GM18951 (cell line): ENCODE data around the gene SAMD4B.

ENCODE experiments used
- POLR2A ChIP-seq: IDR thresholded peaks from 4 replicates; pipeline ENCODE4 v1.6.1; 2011; ENCODE audit warnings: mild to moderate bottlenecking; ENCODE audit not compliant: insufficient read length, insufficient read depth; ENCODE audit errors: extremely low read depth
- in situ Hi-C: fragments of 300-500 bp; cut with MboI; formaldehyde crosslinking; loops from one replicate; pipeline ENCODE4 v1.12.0; 2022; ENCODE audit warnings: low sequenced_read_pairs, mixed read lengths, inconsistent platforms; ENCODE audit not compliant: unreplicated experiment

The SAMD4B gene

GRCh38 chr19:39412100-39412866 is 70.1 kb downstream of the SAMD4B start, which contains the start of gene PLEKHG2:
Gene PLEKHG2, plus strand, starts transcription at chr19:39412669. Its CDS starts 1,418 bp downstream, at chr19:39414087.
- in situ Hi-C loops = no loop called here
- peak; percentile 85 for TF ChIP-seq POLR2A

- no peak for TF ChIP-seq POLR2A
- in situ Hi-C loops = no loop called here
These were observed 70.6 kb downstream of the SAMD4B start for GRCh38 chr19:39412867-39413271.

- peak; percentile 23 for TF ChIP-seq POLR2A
- in situ Hi-C loops = no loop called here
These were observed 71.2 kb downstream of the SAMD4B start for GRCh38 chr19:39413272-39413910.

GRCh38 chr19:39413911-39414608 is 71.8 kb downstream of the SAMD4B start:
- no peak for TF ChIP-seq POLR2A
- in situ Hi-C loops = no loop called here

GRCh38 chr19:39415111-39416046 is 73.2 kb downstream of the SAMD4B start:
- in situ Hi-C loops = no loop called here
- no peak for TF ChIP-seq POLR2A

- in situ Hi-C loops = no loop called here
- no peak for TF ChIP-seq POLR2A
These were observed 74.2 kb downstream of the SAMD4B start for GRCh38 chr19:39416152-39417120.

- in situ Hi-C loops = no loop called here
- TF ChIP-seq POLR2A = no peak
These were observed 75.4 kb downstream of the SAMD4B start for GRCh38 chr19:39417463-39418181.

- in situ Hi-C loops = no loop called here
- TF ChIP-seq POLR2A = no peak
These were observed 76.8 kb downstream of the SAMD4B start for GRCh38 chr19:39419003-39419402.

GRCh38 chr19:39420769-39421168 is 78.5 kb downstream of the SAMD4B start:
- in situ Hi-C loops = no loop called here
- TF ChIP-seq POLR2A = no peak

GRCh38 chr19:39422020-39422419 is 79.8 kb downstream of the SAMD4B start:
- in situ Hi-C loops = no loop called here

More at GRCh38 chr19:39422020-39422419, 79.8 kb downstream of the SAMD4B start:
- no peak for TF ChIP-seq POLR2A
